ENCODE results near the gene ZNF519. TPM values are rescaled to one million over a fixed set of nuclear protein-coding genes. Genes with fewer than 3 reads are reported as not detected.
"Not testable (repeated sequence)": the region's sequence is repeated elsewhere in the genome, so short reads cannot be mapped to it uniquely, and the experiment has no call there.

Gene ZNF519
- 10 to 100 TPM; 24.6 to 32.9 TPM for total RNA-seq

- H3K4me3 Mint-ChIP-seq: peak within 1 kb of the TSS; percentile 84
- peak; percentile 97 for DNase-seq
- H3K9me3 Mint-ChIP-seq (ENCODE audit: low read depth); H3K27me3 Mint-ChIP-seq; CTCF ChIA-PET: not testable (repeated sequence)
- H3K4me1 Mint-ChIP-seq: peaks cover 28% of the 10 kb centered on the region
- H3K27ac Mint-ChIP-seq: peak within 1 kb of the TSS; percentile 89
- ATAC-seq: peak; percentile 100
- H3K36me3 Mint-ChIP-seq: peaks cover 11% of the 10 kb centered on the region
Measured at GRCh38 chr18:14132271-14132700, at the start of gene ZNF519. Gene ZNF519, minus strand, starts transcription at chr18:14132435. Its CDS starts 158 bp downstream, at chr18:14132277.

GRCh38 chr18:14179306-14179705 lies 47.1 kb upstream of the ZNF519 start:
- DNase-seq: peak; percentile 48

GRCh38 chr18:14178321-14179196 lies 46.3 kb upstream of the ZNF519 start:
- H3K4me3 Mint-ChIP-seq: peak overlapping the region; percentile 86
- not testable (repeated sequence) for H3K4me1 Mint-ChIP-seq; H3K27me3 Mint-ChIP-seq; H3K9me3 Mint-ChIP-seq (ENCODE audit: low read depth); H3K36me3 Mint-ChIP-seq
- DNase-seq (peak; percentile 92), ATAC-seq (peak; percentile 92)
- CTCF ChIA-PET: interaction anchor here (0.9 to 2.2 kb wide), 6 partner anchors 10 to 280 kb away, joined by 3 to 7 read pairs (median 4); no protein-coding TSS in a partner anchor
- H3K27ac Mint-ChIP-seq: peak overlapping the region; percentile 90

More at GRCh38 chr18:14179306-14179705, 47.1 kb upstream of the ZNF519 start:
- Mint-ChIP-seq H3K9me3 (ENCODE audit: low read depth) (no peaks in the 10 kb centered on the region), H3K27me3 (no peaks in the 10 kb centered on the region), H3K4me1 (peaks cover 9% of the 10 kb centered on the region), H3K4me3 (peak overlapping the region; percentile 86), H3K27ac (peak overlapping the region; percentile 90), H3K36me3 (peaks cover 1% of the 10 kb centered on the region)
- CTCF ChIA-PET: interaction anchor here (0.9 to 2.2 kb wide), 6 partner anchors 9 to 279 kb away, joined by 3 to 7 read pairs (median 4); no protein-coding TSS in a partner anchor
- peak; percentile 31 for ATAC-seq

- H3K4me1 Mint-ChIP-seq; H3K36me3 Mint-ChIP-seq; H3K9me3 Mint-ChIP-seq (ENCODE audit: low read depth); DNase-seq; H3K27me3 Mint-ChIP-seq; H3K27ac Mint-ChIP-seq; ATAC-seq: not testable (repeated sequence)
- CTCF ChIA-PET: interaction anchor here (1.5 kb wide), 1 partner anchor 61 kb away, joined by 4 read pairs; no protein-coding TSS in a partner anchor
- peak overlapping the region; percentile 86 for H3K4me3 Mint-ChIP-seq
Measured at GRCh38 chr18:14177540-14178320, 45.5 kb upstream of the ZNF519 start.

- H3K4me3 Mint-ChIP-seq; DNase-seq; H3K27ac Mint-ChIP-seq; H3K27me3 Mint-ChIP-seq; H3K36me3 Mint-ChIP-seq; H3K9me3 Mint-ChIP-seq (ENCODE audit: low read depth); H3K4me1 Mint-ChIP-seq; CTCF ChIA-PET; ATAC-seq: not testable (repeated sequence)
Measured at GRCh38 chr18:14175404-14175803, 43.2 kb upstream of the ZNF519 start.

GRCh38 chr18:14174706-14175085 lies 42.5 kb upstream of the ZNF519 start:
- no peak overlapping the region for H3K27ac Mint-ChIP-seq
- DNase-seq (no peak), ATAC-seq (no peak)
- H3K36me3 Mint-ChIP-seq: no peaks in the 10 kb centered on the region
- no peaks in the 10 kb centered on the region for H3K27me3 Mint-ChIP-seq
- H3K9me3 Mint-ChIP-seq (ENCODE audit: low read depth): no peaks in the 10 kb centered on the region
- peaks cover 4% of the 10 kb centered on the region for H3K4me1 Mint-ChIP-seq
- CTCF ChIA-PET: no interaction called here
- H3K4me3 Mint-ChIP-seq: no peak overlapping the region

GRCh38 chr18:14174002-14174705 lies 41.9 kb upstream of the ZNF519 start:
- H3K36me3 Mint-ChIP-seq; H3K4me3 Mint-ChIP-seq; CTCF ChIA-PET; H3K27me3 Mint-ChIP-seq; H3K4me1 Mint-ChIP-seq; H3K27ac Mint-ChIP-seq; ATAC-seq; H3K9me3 Mint-ChIP-seq (ENCODE audit: low read depth); DNase-seq: not testable (repeated sequence)

- H3K4me1 Mint-ChIP-seq; H3K36me3 Mint-ChIP-seq; CTCF ChIA-PET; DNase-seq; H3K4me3 Mint-ChIP-seq; H3K9me3 Mint-ChIP-seq (ENCODE audit: low read depth); ATAC-seq; H3K27me3 Mint-ChIP-seq; H3K27ac Mint-ChIP-seq: not testable (repeated sequence)
Measured at GRCh38 chr18:14173116-14173951, 41.1 kb upstream of the ZNF519 start.

GRCh38 chr18:14172142-14173115 lies 40.2 kb upstream of the ZNF519 start:
- H3K9me3 Mint-ChIP-seq (ENCODE audit: low read depth); CTCF ChIA-PET; H3K4me1 Mint-ChIP-seq; H3K4me3 Mint-ChIP-seq; ATAC-seq; DNase-seq; H3K27me3 Mint-ChIP-seq; H3K36me3 Mint-ChIP-seq; H3K27ac Mint-ChIP-seq: not testable (repeated sequence)

- H3K27ac Mint-ChIP-seq; H3K4me3 Mint-ChIP-seq; H3K4me1 Mint-ChIP-seq; H3K9me3 Mint-ChIP-seq (ENCODE audit: low read depth); H3K27me3 Mint-ChIP-seq; H3K36me3 Mint-ChIP-seq; CTCF ChIA-PET; DNase-seq; ATAC-seq: not testable (repeated sequence)
Measured at GRCh38 chr18:14171301-14172141, 39.3 kb upstream of the ZNF519 start.

GRCh38 chr18:14170367-14171036 lies 38.3 kb upstream of the ZNF519 start:
- H3K36me3 Mint-ChIP-seq; H3K4me1 Mint-ChIP-seq; H3K27me3 Mint-ChIP-seq; H3K4me3 Mint-ChIP-seq; CTCF ChIA-PET; H3K9me3 Mint-ChIP-seq (ENCODE audit: low read depth); ATAC-seq; H3K27ac Mint-ChIP-seq; DNase-seq: not testable (repeated sequence)
